Activated naive CD4-positive, alpha-beta T cell treated with anti-CD3 and anti-CD28 coated beads, Interleukin-2, amount 10 ng/mL, durations not matched to agents 7 days and 5 days (primary cell): ENCODE measurements around the gene TASOR2.

Source experiments
- CTCF ChIA-PET: fragments of 350-600 bp; sonication (Branson Sonifier 250); formaldehyde crosslinking; loops from one replicate; lab custom pipeline; 2021; ENCODE audit warnings: antibody characterized with exemption; lab: Charles Lee
- DNase-seq: peaks from one replicate; pipeline ENCODE4 v3.0.0-alpha.2; 2020
- H3K27ac Mint-ChIP-seq: one replicate; pipeline ENCODE4 v1.8.0; 2021; ENCODE audit warnings: mild to moderate bottlenecking, moderate library complexity, mixed read lengths
- H3K27me3 Mint-ChIP-seq: one replicate; pipeline ENCODE4 v1.8.0; 2021; ENCODE audit warnings: mild to moderate bottlenecking, mixed read lengths
- H3K36me3 Mint-ChIP-seq: one replicate; pipeline ENCODE4 v1.8.0; 2021; ENCODE audit warnings: mixed read lengths
- H3K4me1 Mint-ChIP-seq: one replicate; pipeline ENCODE4 v1.8.0; 2021; ENCODE audit warnings: mixed read lengths
- H3K4me3 Mint-ChIP-seq: one replicate; pipeline ENCODE4 v1.8.0; 2021; ENCODE audit warnings: mild to moderate bottlenecking, moderate library complexity, mixed read lengths
- H3K9me3 Mint-ChIP-seq: one replicate; pipeline ENCODE4 v1.8.0; 2021; ENCODE audit warnings: mixed read lengths

Gene TASOR2

GRCh38 chr10:5681930-5682329 is 2.7 kb upstream of the TASOR2 start:
- Mint-ChIP-seq H3K27me3 (peaks cover 21% of the 10 kb centered on the region), H3K36me3 (no peaks in the 10 kb centered on the region), H3K4me3 (no peak overlapping the region), H3K27ac (no peak overlapping the region), H3K9me3 (no peaks in the 10 kb centered on the region), H3K4me1 (peaks cover 23% of the 10 kb centered on the region)
- DNase-seq: no peak
- CTCF ChIA-PET: interaction anchor here (0.6 to 1.4 kb wide), 2 partner anchors 49 to 137 kb away, joined by 3 to 5 read pairs; no protein-coding TSS in a partner anchor

DNA sequence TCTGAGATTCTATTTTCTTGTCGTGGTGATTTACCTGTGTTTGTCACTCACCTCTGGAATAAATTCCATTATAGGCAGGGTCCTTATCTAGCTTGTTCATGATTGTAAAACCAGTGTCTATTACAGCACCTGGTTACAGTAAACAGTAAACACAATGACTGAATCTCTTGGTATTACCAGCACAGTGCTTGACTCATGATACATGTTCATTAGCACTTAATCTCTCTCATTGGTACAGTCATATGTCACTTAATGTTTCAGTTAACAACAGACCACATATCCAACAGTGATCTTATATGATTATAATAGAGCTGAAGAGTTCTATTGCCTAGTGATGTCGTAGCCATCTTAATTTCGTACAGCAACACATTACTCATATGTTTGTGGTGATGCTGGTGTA is 1.6 kb upstream of the TASOR2 start:
- H3K4me1 Mint-ChIP-seq: peaks cover 30% of the 10 kb centered on the region
- CTCF ChIA-PET: interaction anchor here (0.7 to 1.4 kb wide), 4 partner anchors 9 to 718 kb away, joined by 3 to 4 read pairs (median 4); no protein-coding TSS in a partner anchor
- peaks cover 12% of the 10 kb centered on the region for H3K27me3 Mint-ChIP-seq
- no peak for DNase-seq
- no peak overlapping the region for H3K4me3 Mint-ChIP-seq
- H3K27ac Mint-ChIP-seq: no peak overlapping the region
- H3K36me3 Mint-ChIP-seq: peaks cover 2% of the 10 kb centered on the region
- no peaks in the 10 kb centered on the region for H3K9me3 Mint-ChIP-seq

DNA sequence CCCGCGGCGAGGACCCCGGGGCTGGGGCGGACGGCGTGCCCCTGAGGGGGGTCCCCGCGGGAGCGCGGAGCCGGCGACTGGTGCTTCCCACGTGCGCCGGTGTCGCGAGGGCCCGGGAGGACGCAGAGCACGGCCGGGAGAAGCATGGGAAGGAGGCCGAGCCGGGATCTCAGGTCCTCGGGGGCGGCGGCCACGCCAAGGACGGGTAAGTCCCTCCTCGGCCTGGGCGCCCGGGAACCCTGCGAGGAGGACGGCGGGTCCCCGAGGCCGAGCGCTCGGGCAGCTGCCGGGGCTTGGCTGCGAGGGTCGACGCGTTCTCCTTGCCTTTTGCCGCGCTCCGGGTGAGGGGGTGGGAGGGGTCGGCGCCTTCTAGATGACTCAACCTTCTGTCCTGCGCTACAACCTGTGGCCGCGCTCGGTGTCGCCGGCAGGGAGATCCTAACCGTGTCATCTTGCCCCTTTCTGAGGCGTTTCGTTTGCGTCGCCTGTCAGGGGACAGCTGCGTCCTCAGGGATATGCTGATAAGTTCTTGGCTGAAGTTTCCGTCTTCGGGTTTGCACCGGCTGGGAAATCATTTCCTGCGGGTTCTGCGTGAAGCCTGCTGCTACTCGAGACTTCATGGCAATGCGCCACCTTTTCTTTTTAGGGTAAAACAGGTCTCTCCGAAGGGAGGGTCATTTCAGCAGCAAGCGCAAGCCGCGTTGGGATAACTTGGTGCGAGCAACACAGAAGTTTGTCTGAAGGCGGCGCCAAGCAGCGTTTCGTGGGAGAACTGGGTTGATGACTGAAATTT is 529 bp downstream of the TASOR2 start:
- Mint-ChIP-seq H3K4me3 (peak overlapping the region; percentile 96), H3K4me1 (peaks cover 40% of the 10 kb centered on the region), H3K36me3 (peaks cover 5% of the 10 kb centered on the region), H3K27me3 (no peaks in the 10 kb centered on the region), H3K9me3 (no peaks in the 10 kb centered on the region), H3K27ac (peak overlapping the region; percentile 99)
- CTCF ChIA-PET: interaction anchor here (0.8 to 1.4 kb wide), 3 partner anchors 9 to 189 kb away, joined by 3 to 4 read pairs (median 3); no protein-coding TSS in a partner anchor
- peak; percentile 84 for DNase-seq

GRCh38 chr10:5685764-5686240 is 1.2 kb downstream of the TASOR2 start:
- CTCF ChIA-PET: no interaction called here
- no peak for DNase-seq
- Mint-ChIP-seq H3K4me1 (peaks cover 45% of the 10 kb centered on the region), H3K9me3 (no peaks in the 10 kb centered on the region), H3K27me3 (no peaks in the 10 kb centered on the region), H3K4me3 (peak overlapping the region; percentile 96), H3K27ac (peak overlapping the region; percentile 99), H3K36me3 (peaks cover 5% of the 10 kb centered on the region)

- Mint-ChIP-seq H3K27ac (no peak overlapping the region), H3K9me3 (no peaks in the 10 kb centered on the region), H3K27me3 (peaks cover 5% of the 10 kb centered on the region), H3K36me3 (peaks cover 10% of the 10 kb centered on the region), H3K4me1 (peaks cover 61% of the 10 kb centered on the region), H3K4me3 (no peak overlapping the region)
- DNase-seq: no peak
- CTCF ChIA-PET: no interaction called here
These were observed 3.9 kb downstream of the TASOR2 start for GRCh38 chr10:5688587-5688986.

- CTCF ChIA-PET: interaction anchor here (0.7 to 1.3 kb wide), 4 partner anchors 9 to 63 kb away, joined by 3 read pairs; no protein-coding TSS in a partner anchor
- peak overlapping the region; percentile 41 for H3K4me3 Mint-ChIP-seq
These were observed 7.1 kb downstream of the TASOR2 start for GRCh38 chr10:5691786-5692185.

GRCh38 chr10:5692461-5693358 is 8.1 kb downstream of the TASOR2 start:
- Mint-ChIP-seq H3K4me1 (peaks cover 44% of the 10 kb centered on the region), H3K27me3 (peaks cover 5% of the 10 kb centered on the region), H3K27ac (peak overlapping the region; percentile 38), H3K4me3 (peak overlapping the region; percentile 66), H3K9me3 (no peaks in the 10 kb centered on the region), H3K36me3 (peaks cover 13% of the 10 kb centered on the region)
- CTCF ChIA-PET: interaction anchor here (0.7 to 1.3 kb wide), 3 partner anchors 10 to 64 kb away, joined by 3 read pairs; no protein-coding TSS in a partner anchor
- peak; percentile 73 for DNase-seq

More at GRCh38 chr10:5691786-5692185, 7.1 kb downstream of the TASOR2 start:
- Mint-ChIP-seq H3K9me3 (no peaks in the 10 kb centered on the region), H3K27ac (no peak overlapping the region), H3K27me3 (peaks cover 5% of the 10 kb centered on the region), H3K36me3 (peaks cover 13% of the 10 kb centered on the region), H3K4me1 (peaks cover 47% of the 10 kb centered on the region)
- DNase-seq: no peak

DNA sequence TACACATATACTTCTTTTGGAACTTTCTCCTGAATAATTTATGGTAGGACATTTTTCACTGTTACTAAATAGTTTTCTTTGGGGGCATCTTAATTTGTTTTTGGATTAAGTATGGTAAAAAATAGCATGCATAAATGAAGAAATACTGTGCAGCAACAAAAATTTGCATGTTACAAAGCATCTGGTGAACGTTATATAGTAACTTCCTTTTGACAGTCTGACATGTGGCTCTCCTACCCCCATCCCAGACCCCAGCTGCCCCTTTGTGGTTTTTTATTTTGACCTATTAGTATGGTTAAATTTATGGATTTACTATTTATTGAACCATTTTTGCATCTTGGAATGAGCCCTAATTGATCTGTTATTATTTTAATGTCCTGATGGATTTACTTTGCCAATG is 9.9 kb downstream of the TASOR2 start:
- H3K27me3 Mint-ChIP-seq: peaks cover 5% of the 10 kb centered on the region
- no peak for DNase-seq
- H3K4me3 Mint-ChIP-seq: no peak overlapping the region
- H3K4me1 Mint-ChIP-seq: peaks cover 35% of the 10 kb centered on the region
- no peaks in the 10 kb centered on the region for H3K9me3 Mint-ChIP-seq
- peaks cover 9% of the 10 kb centered on the region for H3K36me3 Mint-ChIP-seq
- CTCF ChIA-PET: no interaction called here
- H3K27ac Mint-ChIP-seq: no peak overlapping the region

DNA sequence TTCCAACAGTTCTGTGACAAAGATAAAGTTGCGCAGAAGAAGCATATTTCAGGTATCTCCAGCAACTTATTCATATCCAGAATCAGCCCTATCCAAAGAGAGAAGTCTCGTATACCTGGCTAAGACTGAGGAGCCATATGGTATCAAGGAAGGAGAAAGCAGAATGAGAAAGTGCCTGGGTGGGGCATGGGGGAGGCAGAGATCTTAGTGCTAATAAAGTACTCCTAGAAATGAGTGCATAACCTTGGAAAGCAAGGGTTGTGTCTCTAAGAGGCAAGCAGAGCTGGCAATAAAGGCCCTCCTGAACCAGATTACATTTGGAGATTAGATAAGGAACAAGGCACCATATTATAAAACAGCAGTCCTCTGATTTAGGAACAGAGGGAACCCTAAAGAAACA is 12.7 kb downstream of the TASOR2 start:
- H3K4me3 Mint-ChIP-seq: no peak overlapping the region
- no peaks in the 10 kb centered on the region for H3K9me3 Mint-ChIP-seq
- H3K36me3 Mint-ChIP-seq: peaks cover 8% of the 10 kb centered on the region
- peaks cover 18% of the 10 kb centered on the region for H3K4me1 Mint-ChIP-seq
- CTCF ChIA-PET: no interaction called here
- peaks cover 5% of the 10 kb centered on the region for H3K27me3 Mint-ChIP-seq
- no peak overlapping the region for H3K27ac Mint-ChIP-seq
- no peak for DNase-seq

- no peak overlapping the region for H3K27ac Mint-ChIP-seq
- no peak for DNase-seq
- CTCF ChIA-PET: no interaction called here
- H3K4me1 Mint-ChIP-seq: peaks cover 14% of the 10 kb centered on the region
- H3K9me3 Mint-ChIP-seq: no peaks in the 10 kb centered on the region
- H3K36me3 Mint-ChIP-seq: peaks cover 5% of the 10 kb centered on the region
- H3K4me3 Mint-ChIP-seq: no peak overlapping the region
- peaks cover under 1% of the 10 kb centered on the region for H3K27me3 Mint-ChIP-seq
These were observed 13.4 kb downstream of the TASOR2 start for GRCh38 chr10:5698062-5698461.

GRCh38 chr10:5708356-5708755 is 23.7 kb downstream of the TASOR2 start:
- DNase-seq: no peak
- Mint-ChIP-seq H3K27me3 (no peaks in the 10 kb centered on the region), H3K4me3 (no peak overlapping the region), H3K4me1 (peaks cover 53% of the 10 kb centered on the region), H3K27ac (no peak overlapping the region), H3K36me3 (peaks cover 19% of the 10 kb centered on the region), H3K9me3 (no peaks in the 10 kb centered on the region)
- CTCF ChIA-PET: no interaction called here

DNA sequence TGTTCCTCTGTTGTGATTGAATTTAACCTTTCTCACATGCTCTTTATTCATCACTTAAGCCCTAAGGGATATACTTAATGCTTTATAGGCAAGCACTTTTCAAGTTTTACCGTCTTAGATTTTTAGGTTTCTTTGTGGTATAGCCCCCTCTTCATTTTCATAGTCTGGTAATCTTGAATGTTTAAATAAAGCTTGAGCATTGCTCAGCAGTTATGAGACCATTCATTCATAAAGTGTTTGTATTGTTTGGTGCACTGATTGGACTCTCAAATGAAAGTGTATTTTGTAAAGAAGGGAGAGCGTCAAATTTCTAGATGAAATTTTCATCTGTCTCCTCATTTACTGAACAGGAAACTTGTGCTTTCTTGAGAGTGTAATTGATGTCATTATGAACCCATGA is 25.2 kb downstream of the TASOR2 start:
- Mint-ChIP-seq H3K4me3 (peak overlapping the region; percentile 1), H3K9me3 (no peaks in the 10 kb centered on the region), H3K4me1 (peaks cover 51% of the 10 kb centered on the region), H3K27ac (peak overlapping the region; percentile 35), H3K36me3 (peaks cover 20% of the 10 kb centered on the region), H3K27me3 (no peaks in the 10 kb centered on the region)
- DNase-seq: no peak
- CTCF ChIA-PET: interaction anchor here (1.0 kb wide), 1 partner anchor 23 kb away, joined by 3 read pairs; no protein-coding TSS in a partner anchor

GRCh38 chr10:5710859-5711258 is 26.2 kb downstream of the TASOR2 start:
- CTCF ChIA-PET: interaction anchor here (1.9 kb wide), 1 partner anchor 81 kb away, joined by 5 read pairs; no protein-coding TSS in a partner anchor
- Mint-ChIP-seq H3K27ac (peak overlapping the region; percentile 86), H3K4me3 (peak overlapping the region; percentile 72), H3K9me3 (no peaks in the 10 kb centered on the region), H3K27me3 (no peaks in the 10 kb centered on the region), H3K36me3 (peaks cover 24% of the 10 kb centered on the region), H3K4me1 (peaks cover 48% of the 10 kb centered on the region)
- no peak for DNase-seq

DNA sequence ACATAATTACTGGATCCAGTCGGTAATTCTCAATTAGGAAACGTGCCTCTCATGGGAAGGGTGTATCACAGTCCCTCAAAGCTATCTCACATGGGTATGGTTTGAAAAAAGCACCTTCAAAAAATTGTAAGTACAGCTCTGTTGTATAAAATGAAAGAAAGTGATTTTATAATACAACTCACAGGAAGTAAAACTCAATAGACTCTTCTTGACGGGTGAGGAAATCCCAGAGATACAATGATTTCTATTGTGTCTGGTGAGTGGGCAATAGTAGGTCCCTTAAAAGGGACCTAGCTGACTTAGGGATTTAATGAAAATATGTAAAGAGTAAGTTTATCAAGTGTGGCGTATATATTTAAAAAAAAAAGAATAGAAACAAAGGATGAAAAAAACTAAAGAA is 27.0 kb downstream of the TASOR2 start:
- Mint-ChIP-seq H3K27me3 (no peaks in the 10 kb centered on the region), H3K9me3 (no peaks in the 10 kb centered on the region), H3K27ac (peak overlapping the region; percentile 86), H3K36me3 (peaks cover 24% of the 10 kb centered on the region), H3K4me1 (peaks cover 48% of the 10 kb centered on the region), H3K4me3 (peak overlapping the region; percentile 72)
- CTCF ChIA-PET: interaction anchor here (1.9 kb wide), 1 partner anchor 82 kb away, joined by 5 read pairs; no protein-coding TSS in a partner anchor
- DNase-seq: no peak
